PC-3 (cell line): Measurements from ENCODE around the gene PSMD10. TPM values are rescaled to one million over a fixed set of nuclear protein-coding genes. Genes with fewer than 3 reads are reported as not detected.

Experiments used
- ATAC-seq: fragments of 200-7000 bp; cut with Tn5 transposase; 2 replicates; pipeline ENCODE4 v1.9.1; 2020; ENCODE audit warnings: mild to moderate bottlenecking, moderate library complexity
- BruUV-seq: library from RNA; stranded (reverse); fragments of 400-500 nt; replicated peaks from 2 replicates; lab custom pipeline; 2021; lab: Mats Ljungman, UMichigan
- CTCF ChIA-PET: fragments of 300-600 bp; sonication (Branson Sonifier 250); formaldehyde crosslinking; loops from one replicate; lab custom pipeline; 2022; ENCODE audit warnings: antibody characterized with exemption; lab: Charles Lee
- POLR2A ChIA-PET: fragments of 300-600 bp; sonication (Branson Sonifier 250); formaldehyde crosslinking; loops from one replicate; lab custom pipeline; 2022; ENCODE audit warnings: antibody characterized with exemption; ENCODE audit not compliant: unreplicated experiment; lab: Charles Lee
- DNase-seq: peaks from one replicate; pipeline ENCODE4 v3.0.0-alpha.2; 2015
- H2AFZ ChIP-seq: fragments of 300-600 bp; sonication (generic); 2 replicates; pipeline ENCODE4 v1.6.0; 2016; ENCODE audit warnings: antibody characterized with exemption, low read length
- H3F3A ChIP-seq: fragments of 300-600 bp; sonication (generic); one replicate; pipeline ENCODE4 v1.6.0; 2017; ENCODE audit warnings: antibody characterized with exemption, low read length, control low read depth, mild to moderate bottlenecking; ENCODE audit not compliant: unreplicated experiment
- H3K27ac ChIP-seq: fragments of 300-600 bp; sonication (generic); 2 replicates; pipeline ENCODE4 v1.5.1; 2016; ENCODE audit warnings: mild to moderate bottlenecking, low read length
- H3K27me3 ChIP-seq: fragments of 300-600 bp; sonication (generic); 2 replicates; pipeline ENCODE4 v1.6.1; 2016; ENCODE audit warnings: low read length, mixed read lengths
- H3K36me3 ChIP-seq: fragments of 300-600 bp; sonication (generic); 2 replicates; pipeline ENCODE4 v1.6.1; 2016; ENCODE audit warnings: low read depth, mixed run types, low read length, mixed read lengths
- H3K4me1 ChIP-seq: fragments of 300-600 bp; sonication (generic); 2 replicates; pipeline ENCODE4 v1.5.1; 2016; ENCODE audit warnings: low read length; ENCODE audit not compliant: insufficient read depth
- H3K4me2 ChIP-seq: fragments of 300-600 bp; sonication (generic); 2 replicates; pipeline ENCODE4 v1.6.0; 2016; ENCODE audit warnings: low read length
- H3K4me3 ChIP-seq: fragments of 300-600 bp; sonication (generic); 2 replicates; pipeline ENCODE4 v1.5.1; 2016; ENCODE audit warnings: mild to moderate bottlenecking, low read length, mixed read lengths
- H3K79me2 ChIP-seq: fragments of 300-600 bp; sonication (generic); 2 replicates; pipeline ENCODE4 v1.6.1; 2017; ENCODE audit warnings: low read length, mixed read lengths
- H3K9ac ChIP-seq: fragments of 300-600 bp; sonication (generic); 2 replicates; pipeline ENCODE4 v1.6.0; 2016; ENCODE audit warnings: mild to moderate bottlenecking, low read length
- H3K9me2 ChIP-seq: fragments of 300-600 bp; sonication (generic); replicated peaks from 2 replicates; pipeline ENCODE4 v1.6.1; 2016; ENCODE audit warnings: mixed run types, low read length, mixed read lengths
- H3K9me3 ChIP-seq: fragments of 300-600 bp; sonication (generic); 2 replicates; pipeline ENCODE4 v1.6.1; 2016; ENCODE audit warnings: low read length, mixed read lengths
- H4K20me1 ChIP-seq: fragments of 300-600 bp; sonication (generic); 2 replicates; pipeline ENCODE4 v1.6.1; 2016; ENCODE audit warnings: low read length, mixed read lengths
- CTCF ChIP-seq: fragments of 300-600 bp; sonication (generic); conservative IDR thresholded peaks from 2 replicates; pipeline ENCODE4 v1.5.1; 2017; ENCODE audit warnings: antibody characterized with exemption, low read depth, mild to moderate bottlenecking, low read length
- EZH2 ChIP-seq: fragments of 300-600 bp; sonication (generic); IDR thresholded peaks from one replicate; pipeline ENCODE4 v1.6.1; 2017; ENCODE audit warnings: antibody characterized with exemption, mild to moderate bottlenecking, low read length; ENCODE audit not compliant: unreplicated experiment
- EZH2phosphoT487 ChIP-seq: fragments of 300-600 bp; sonication (generic); IDR thresholded peaks from 2 replicates; pipeline ENCODE4 v1.6.1; 2018; ENCODE audit warnings: mild to moderate bottlenecking, antibody characterized with exemption, low read length, borderline replicate concordance
- intact Hi-C: fragments of 100-400 bp; cut with micrococcal nuclease; formaldehyde crosslinking; loops from 2 replicates; pipeline ENCODE4 v1.9.0; 2023
- total RNA-seq: library from RNA; depleted of rRNA; stranded (reverse); fragments of >200 nt; gene quantifications from 2 replicates; pipeline ENCODE4 v1.2.3, GENCODE V29; 2014

Gene PSMD10
- total RNA-seq, 1 experiment from 2014 or later: 102 TPM

GRCh38 chrX:108131471-108131870 is 40.1 kb upstream of the PSMD10 start:
- intact Hi-C loops: no loop called here
- Histone ChIP-seq H4K20me1 (no peaks in the 10 kb centered on the region), H3K9me3 (no peaks in the 10 kb centered on the region), H3K27me3 (no peaks in the 10 kb centered on the region), H2AFZ (no peak overlapping the region), H3K4me3 (no peak overlapping the region), H3K27ac (peak overlapping the region; percentile 40), H3K4me2 (peak overlapping the region; percentile 35), H3K9ac (no peak overlapping the region), H3K9me2 (no peaks in the 10 kb centered on the region), H3K4me1 (peaks cover 16% of the 10 kb centered on the region), H3K79me2 (no peaks in the 10 kb centered on the region), H3K36me3 (peaks cover 9% of the 10 kb centered on the region), H3F3A (no peaks in the 10 kb centered on the region)
- TF ChIP-seq EZH2 (no peak), EZH2phosphoT487 (no peak), CTCF (no peak)
- ATAC-seq (peak; percentile 84), DNase-seq (peak; percentile 57)
- BruUV-seq: no TSS peak
- CTCF ChIA-PET: interaction anchor here (0.8 kb wide), 1 partner anchor 8 kb away, joined by 3 read pairs; no protein-coding TSS in a partner anchor
- POLR2A ChIA-PET: no interaction called here

GRCh38 chrX:108130889-108131288 is 39.5 kb upstream of the PSMD10 start:
- Histone ChIP-seq H3K4me2 (peak overlapping the region; percentile 35), H3K9me2 (no peaks in the 10 kb centered on the region), H3K27ac (peak overlapping the region; percentile 40), H3K27me3 (no peaks in the 10 kb centered on the region), H3F3A (no peaks in the 10 kb centered on the region), H3K9me3 (no peaks in the 10 kb centered on the region), H2AFZ (no peak overlapping the region), H3K4me3 (no peak overlapping the region), H3K79me2 (no peaks in the 10 kb centered on the region), H3K4me1 (peaks cover 16% of the 10 kb centered on the region), H3K9ac (no peak overlapping the region), H3K36me3 (peaks cover 9% of the 10 kb centered on the region), H4K20me1 (no peaks in the 10 kb centered on the region)
- ChIA-PET POLR2A (no interaction called here), CTCF (interaction anchor here (0.8 kb wide), 1 partner anchor 9 kb away, joined by 3 read pairs; no protein-coding TSS in a partner anchor)
- BruUV-seq: no TSS peak
- TF ChIP-seq CTCF: no peak
- 0 out of 2 replicates have a peak, but pooled peaks have one; percentile 13 for ATAC-seq
- intact Hi-C loops: no loop called here
- no peak for DNase-seq

- Histone ChIP-seq H3K4me3 (no peak overlapping the region), H3F3A (no peaks in the 10 kb centered on the region), H3K4me2 (no peak overlapping the region), H3K79me2 (no peaks in the 10 kb centered on the region), H2AFZ (no peak overlapping the region), H3K9ac (no peak overlapping the region), H3K9me3 (no peaks in the 10 kb centered on the region), H3K36me3 (peaks cover 5% of the 10 kb centered on the region; the same call in 1 of the 2 replicates), H3K27ac (no peak overlapping the region), H3K4me1 (peaks cover 15% of the 10 kb centered on the region), H3K9me2 (no peaks in the 10 kb centered on the region), H3K27me3 (no peaks in the 10 kb centered on the region), H4K20me1 (no peaks in the 10 kb centered on the region)
- intact Hi-C loops: no loop called here
- BruUV-seq: no TSS peak
- ATAC-seq (no peak), DNase-seq (no peak)
- ChIA-PET POLR2A (no interaction called here), CTCF (interaction anchor here (0.5 kb wide), 1 partner anchor 104 kb away, joined by 3 read pairs; no protein-coding TSS in a partner anchor)
- TF ChIP-seq CTCF: no peak
Measured at GRCh38 chrX:108127152-108127551, 35.8 kb upstream of the PSMD10 start.
